H1 (cell line): ENCODE measurements around the gene CARM1.

Source experiments
- CTCF ChIP-seq, 3 experiments: IDR thresholded peaks; 1 replicate in 2 of 3; 2 replicates in 1 of 3; pipeline versions ENCODE4 v1.5.1 to v1.6.1; 2011; ENCODE audit warnings: low read length in 3 of 3, mild to moderate bottlenecking in 3 of 3, inconsistent platforms in 2 of 3, low read depth in 1 of 3, moderate library complexity in 1 of 3; ENCODE audit not compliant: insufficient read depth in 1 of 3; ENCODE audit errors: control extremely low read depth in 1 of 3
- EZH2 ChIP-seq: fragments of 200-600 bp; sonication (generic); IDR thresholded peaks from 2 replicates; pipeline ENCODE4 v1.7.1; 2012; ENCODE audit warnings: low read depth, mild to moderate bottlenecking, moderate library complexity, low read length, inconsistent platforms; ENCODE audit not compliant: severe bottlenecking
- FOSL1 ChIP-seq: IDR thresholded peaks from 2 replicates; pipeline ENCODE4 v1.6.1; 2011; ENCODE audit warnings: mild to moderate bottlenecking, low read depth, low read length, moderate library complexity; ENCODE audit not compliant: insufficient read depth
- GTF2F1 ChIP-seq: IDR thresholded peaks from 2 replicates; pipeline ENCODE4 v1.6.1; 2012; ENCODE audit warnings: low read depth, low read length, improper control_type of control experiment, borderline replicate concordance
- KDM1A ChIP-seq: fragments of 200-600, 300-600 bp; sonication (generic); IDR thresholded peaks from 2 replicates; pipeline ENCODE4 v1.7.1; 2016; ENCODE audit warnings: mild to moderate bottlenecking, low read length, borderline replicate concordance
- MAFK ChIP-seq: IDR thresholded peaks from 2 replicates; pipeline ENCODE4 v1.6.1; 2012; ENCODE audit warnings: low read depth, mild to moderate bottlenecking, improper control_type of control experiment, low read length
- NRF1 ChIP-seq: IDR thresholded peaks from 2 replicates; pipeline ENCODE4 v1.6.1; 2011; ENCODE audit warnings: mild to moderate bottlenecking, low read depth, low read length, improper control_type of control experiment
- POLR2A ChIP-seq, 2 experiments: IDR thresholded peaks; 1 replicate in 1 of 2; 2 replicates in 1 of 2; pipeline ENCODE4 v1.6.1; 2011; ENCODE audit warnings: low read depth in 2 of 2, low read length in 2 of 2, mild to moderate bottlenecking in 2 of 2; ENCODE audit errors: control extremely low read depth in 1 of 2
- RAD21 ChIP-seq, 2 experiments: IDR thresholded peaks in 1 of 2; conservative IDR thresholded peaks in 1 of 2; 2 replicates each; pipeline ENCODE4 v1.6.1; 2011; ENCODE audit warnings: low read depth in 2 of 2, low read length in 2 of 2, improper control_type of control experiment in 1 of 2, inconsistent platforms in 1 of 2, mild to moderate bottlenecking in 1 of 2, moderate library complexity in 1 of 2
- SP2 ChIP-seq: IDR thresholded peaks from 2 replicates; pipeline ENCODE4 v1.6.1; 2012; ENCODE audit warnings: mild to moderate bottlenecking, low read length, inconsistent platforms
- TAF1 ChIP-seq: IDR thresholded peaks from 2 replicates; pipeline ENCODE4 v1.6.1; 2011; ENCODE audit warnings: mild to moderate bottlenecking, low read depth, low read length

DNA sequence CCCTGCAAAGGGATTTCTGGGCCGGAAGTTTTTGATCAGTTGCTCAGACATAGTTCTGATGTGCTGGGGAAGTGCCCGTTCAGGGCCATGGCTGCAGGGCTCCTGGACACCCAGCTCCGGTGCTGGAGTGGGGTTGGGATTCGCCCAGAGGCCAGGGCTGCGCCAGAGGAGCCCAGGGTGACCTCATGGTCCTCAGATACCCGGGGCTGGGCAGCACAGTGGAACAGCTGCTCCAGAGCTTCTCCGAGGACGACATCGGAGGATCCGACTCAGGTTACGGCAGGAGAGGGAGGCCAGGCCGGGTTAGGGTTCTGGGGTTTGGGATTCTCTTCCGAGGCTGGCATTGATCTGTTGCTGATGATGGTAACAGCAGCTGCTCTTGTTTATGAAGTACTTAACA lies 20.9 kb downstream of the CARM1 start:
- no peak for TF ChIP-seq POLR2A (IDR thresholded peaks at IDR 0.05; ENCODE audit: control extremely low read depth in 1 of 2, low read depth in 2 of 2, low read length in 2 of 2)
- TF ChIP-seq GTF2F1 = no peak
- no peak for TF ChIP-seq FOSL1
- no peak for TF ChIP-seq CTCF (IDR thresholded peaks at IDR 0.05; ENCODE audit: control extremely low read depth in 1 of 3, insufficient read depth in 1 of 3, low read depth in 1 of 3, low read length in 3 of 3)
- TF ChIP-seq KDM1A = no peak
- TF ChIP-seq MAFK = no peak
- no peak for TF ChIP-seq RAD21 (IDR thresholded peaks at IDR 0.05 in 1 of 2, conservative IDR thresholded peaks at IDR 0.05 in 1 of 2; ENCODE audit: low read depth in 2 of 2, low read length in 2 of 2)
- no peak for TF ChIP-seq TAF1
- TF ChIP-seq SP2 = no peak
- no peak for TF ChIP-seq EZH2
- no peak for TF ChIP-seq NRF1
